HepG2 (cell line): ENCODE data around the gene TMX2.

Experiments
- DPF2 ChIP-seq: sonication (generic); formaldehyde crosslinking; IDR thresholded peaks from 2 replicates; pipeline ENCODE4 v1.4.0; 2020; ENCODE audit warnings: mild to moderate bottlenecking, low read depth, missing genetic modification reagents, borderline replicate concordance
- POLR2AphosphoS5 ChIP-seq: IDR thresholded peaks from 2 replicates; pipeline ENCODE4 v1.6.1; 2012; ENCODE audit warnings: low read depth, low read length
- ZNF850 ChIP-seq: sonication (generic); formaldehyde crosslinking; conservative IDR thresholded peaks from 2 replicates; pipeline ENCODE4 v1.9.0; 2021; ENCODE audit warnings: mild to moderate bottlenecking, missing genetic modification reagents
- TF ChIP-seq, protein P1 (sequence below): sonication (generic); formaldehyde crosslinking; IDR thresholded peaks from 2 replicates; pipeline ENCODE4 v1.8.0; 2022; ENCODE audit warnings: low read depth, missing genetic modification reagents

- no peak for TF ChIP-seq DPF2 (CRISPR knock-in tag)
- no peak for TF ChIP-seq ZNF850 (CRISPR knock-in tag)
- TF ChIP-seq, protein P1, sequence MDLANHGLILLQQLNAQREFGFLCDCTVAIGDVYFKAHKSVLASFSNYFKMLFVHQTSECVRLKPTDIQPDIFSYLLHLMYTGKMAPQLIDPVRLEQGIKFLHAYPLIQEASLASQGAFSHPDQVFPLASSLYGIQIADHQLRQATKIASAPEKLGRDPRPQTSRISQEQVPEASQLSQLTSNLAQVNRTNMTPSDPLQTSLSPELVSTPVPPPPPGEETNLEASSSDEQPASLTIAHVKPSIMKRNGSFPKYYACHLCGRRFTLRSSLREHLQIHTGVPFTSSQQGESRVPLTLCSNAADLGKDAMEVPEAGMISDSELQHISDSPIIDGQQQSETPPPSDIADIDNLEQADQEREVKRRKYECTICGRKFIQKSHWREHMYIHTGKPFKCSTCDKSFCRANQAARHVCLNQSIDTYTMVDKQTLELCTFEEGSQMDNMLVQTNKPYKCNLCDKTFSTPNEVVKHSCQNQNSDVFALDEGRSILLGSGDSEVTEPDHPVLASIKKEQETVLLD: no peak
- no peak for TF ChIP-seq POLR2AphosphoS5
These were observed 50.0 kb downstream of the TMX2 start for GRCh38 chr11:57762235-57762861.
